GM18505 (cell line): ENCODE results near the gene TSHZ1.
"Not testable (repeated sequence)": the region's sequence is repeated elsewhere in the genome, so short reads cannot be mapped to it uniquely, and the experiment has no call there.

Source experiments
- ATAC-seq: cut with Tn5 transposase; IDR thresholded peaks from one replicate; pipeline ENCODE4 v1.9.1; 2021; ENCODE audit not compliant: unreplicated experiment
- POLR2A ChIP-seq: IDR thresholded peaks from 4 replicates; pipeline ENCODE4 v1.6.1; 2011; ENCODE audit warnings: borderline replicate concordance; ENCODE audit not compliant: insufficient read depth, insufficient read length; ENCODE audit errors: extremely low read depth

Gene TSHZ1

DNA sequence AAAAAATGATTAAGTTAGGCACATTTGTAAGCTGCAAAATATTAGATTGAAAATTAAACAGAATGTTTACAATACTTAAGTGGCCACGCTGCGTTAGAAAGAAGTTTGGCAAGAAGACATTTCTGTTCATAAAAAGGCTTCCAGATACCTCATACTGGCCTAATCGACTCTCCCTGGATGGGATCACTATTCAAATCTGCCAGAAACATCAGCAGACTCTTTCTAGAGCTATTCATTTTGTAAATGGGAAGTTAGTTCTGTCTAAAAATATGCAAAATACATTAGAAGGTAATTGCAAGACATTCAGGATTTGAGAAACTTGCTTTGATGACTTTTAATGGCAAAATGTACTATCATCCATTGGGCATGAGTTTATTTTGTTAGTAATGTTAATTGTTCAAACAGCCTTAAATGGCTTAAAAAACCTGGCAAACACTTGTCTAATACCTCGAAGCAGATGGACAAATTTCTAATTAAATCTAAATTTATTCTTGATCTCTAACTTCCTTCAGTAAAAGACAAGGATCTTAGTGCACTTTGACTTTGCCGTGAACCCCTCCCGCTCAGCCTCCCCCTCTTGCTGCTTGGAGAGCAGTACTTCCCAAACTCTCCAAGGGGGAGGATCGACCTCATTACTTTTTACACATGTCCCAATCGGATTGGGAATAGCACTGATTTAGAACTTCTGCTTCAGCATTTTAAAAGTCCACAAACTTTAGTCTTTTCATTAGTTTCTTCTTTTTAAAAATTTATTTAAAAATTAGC lies 113.4 kb downstream of the TSHZ1 start:
- no peak for ATAC-seq
- no peak for TF ChIP-seq POLR2A

DNA sequence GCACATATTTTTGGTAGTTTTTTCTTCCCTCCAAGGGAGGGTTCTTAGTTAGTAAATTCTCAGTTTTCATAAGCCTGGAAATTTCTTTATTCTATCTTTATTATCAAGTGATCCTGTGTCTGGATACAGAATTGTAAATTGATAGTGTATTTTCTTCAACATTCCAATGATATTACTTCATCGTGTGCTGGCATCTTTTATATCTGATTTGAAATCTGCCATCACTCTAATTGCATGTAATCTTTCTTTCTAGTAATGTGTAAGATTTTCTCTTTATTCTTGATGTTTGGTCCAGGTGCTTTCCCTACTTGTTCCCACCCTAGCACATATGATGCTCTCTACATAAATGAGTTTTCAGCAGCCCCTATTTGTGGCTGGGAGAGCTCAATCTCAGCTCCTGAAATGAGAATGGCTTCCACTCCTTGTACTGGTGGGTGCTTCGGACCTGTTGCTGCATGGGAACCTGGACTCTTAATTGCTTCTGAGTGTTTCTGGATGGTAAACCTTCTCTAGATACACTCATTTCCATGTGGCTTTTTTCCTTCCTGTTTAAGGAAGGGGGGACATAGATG lies 114.2 kb downstream of the TSHZ1 start:
- no peak for ATAC-seq

DNA sequence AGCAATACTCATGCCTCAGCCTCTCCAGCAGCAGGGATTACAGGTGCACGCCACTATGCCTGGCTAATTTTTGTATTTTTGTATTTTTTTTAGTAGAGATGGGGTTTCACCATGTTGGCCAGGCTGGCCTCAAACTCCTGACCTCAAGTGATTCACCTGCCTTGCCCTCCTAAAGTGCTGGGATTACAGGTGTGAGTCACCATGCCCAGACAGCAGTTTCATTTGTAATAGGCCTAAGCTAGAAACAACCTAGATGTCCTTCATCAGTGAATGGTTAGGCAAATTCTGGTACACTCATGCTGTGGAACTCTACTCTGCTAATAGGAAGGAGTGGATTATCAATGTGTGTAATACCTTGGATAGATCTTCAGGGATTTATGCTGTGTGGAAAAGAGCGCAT lies 119.2 kb downstream of the TSHZ1 start:
- not testable (repeated sequence) for ATAC-seq

More for the DNA sequence above, 114.2 kb downstream of the TSHZ1 start:
- TF ChIP-seq POLR2A: no peak

DNA sequence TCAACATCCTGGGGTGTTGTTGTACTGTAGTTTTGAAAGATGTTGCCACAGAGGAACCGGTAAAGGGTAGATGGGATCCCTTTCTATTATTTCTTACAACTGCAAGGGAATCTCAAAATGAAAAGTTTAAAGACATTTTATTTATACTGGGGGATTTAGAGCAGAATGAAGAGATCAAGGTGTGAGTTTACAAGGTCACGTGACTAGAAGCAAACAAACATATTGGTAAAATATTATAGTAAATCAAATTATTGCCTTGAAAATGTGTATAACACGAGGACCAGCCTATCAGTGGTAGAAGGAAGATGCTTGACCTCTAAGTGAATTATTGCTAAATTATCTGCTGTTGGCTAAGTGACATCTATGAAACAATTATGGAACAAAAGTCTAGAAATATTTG lies 119.7 kb downstream of the TSHZ1 start:
- ATAC-seq: no peak
- no peak for TF ChIP-seq POLR2A

DNA sequence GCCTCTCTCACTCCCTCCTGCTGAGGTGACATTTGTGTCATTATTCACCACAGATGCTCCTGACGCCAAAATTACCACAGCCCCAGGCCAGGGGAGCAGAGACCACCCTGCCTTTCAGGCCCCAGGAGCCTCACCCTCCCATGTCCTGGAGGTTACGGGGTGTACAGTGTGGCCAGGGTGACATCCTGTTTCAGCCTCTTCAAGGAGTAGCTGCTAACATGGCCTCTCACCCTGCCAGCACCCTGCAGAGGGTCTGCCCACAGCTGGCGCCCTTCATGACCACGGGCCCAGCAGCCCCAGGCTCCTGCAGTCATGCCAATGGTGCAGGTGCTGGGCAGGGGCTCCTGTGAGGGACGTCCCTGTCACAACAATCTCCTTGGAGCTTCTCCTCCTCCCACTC lies 124.3 kb downstream of the TSHZ1 start:
- ATAC-seq: no peak
- no peak for TF ChIP-seq POLR2A

DNA sequence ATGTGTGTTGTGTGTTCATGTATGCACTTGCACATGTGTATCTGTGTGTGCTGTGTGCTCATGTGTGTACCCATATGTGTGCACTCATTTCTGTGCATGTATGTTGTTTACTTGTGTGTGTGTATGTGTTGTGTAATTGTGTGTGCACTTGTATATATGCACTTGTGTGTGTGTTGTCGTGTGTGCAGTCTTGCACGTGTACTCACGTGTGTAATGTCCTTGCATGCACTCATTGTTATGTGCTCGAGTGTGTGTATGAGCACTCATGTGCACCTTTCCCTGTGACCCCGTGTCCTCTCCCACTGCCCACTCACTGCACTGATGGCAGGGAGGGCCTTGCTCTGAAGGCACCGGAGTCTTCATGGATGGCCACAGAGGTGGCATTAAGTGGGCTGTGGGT lies 124.9 kb downstream of the TSHZ1 start:
- ATAC-seq: no peak
- TF ChIP-seq POLR2A: no peak

DNA sequence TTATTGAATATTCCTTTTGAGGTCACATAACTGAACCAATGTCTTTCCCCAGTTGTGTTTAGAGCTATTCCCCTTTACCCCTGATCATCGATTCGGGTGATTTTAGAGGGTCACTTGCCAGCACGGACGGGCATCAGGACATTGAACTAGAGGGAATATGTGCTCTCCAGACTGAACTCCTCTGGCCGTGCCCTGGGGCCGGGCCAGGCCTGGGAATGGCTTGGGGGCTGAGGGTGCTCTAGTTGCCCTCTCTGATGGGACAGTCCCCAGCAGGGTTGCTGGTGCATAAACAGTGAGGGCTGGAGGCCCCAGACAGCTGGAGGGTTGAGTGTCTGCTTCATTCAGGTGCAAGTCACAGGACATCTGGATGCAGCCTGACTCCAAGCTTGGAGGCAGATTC lies 126.2 kb downstream of the TSHZ1 start:
- no peak for TF ChIP-seq POLR2A

DNA sequence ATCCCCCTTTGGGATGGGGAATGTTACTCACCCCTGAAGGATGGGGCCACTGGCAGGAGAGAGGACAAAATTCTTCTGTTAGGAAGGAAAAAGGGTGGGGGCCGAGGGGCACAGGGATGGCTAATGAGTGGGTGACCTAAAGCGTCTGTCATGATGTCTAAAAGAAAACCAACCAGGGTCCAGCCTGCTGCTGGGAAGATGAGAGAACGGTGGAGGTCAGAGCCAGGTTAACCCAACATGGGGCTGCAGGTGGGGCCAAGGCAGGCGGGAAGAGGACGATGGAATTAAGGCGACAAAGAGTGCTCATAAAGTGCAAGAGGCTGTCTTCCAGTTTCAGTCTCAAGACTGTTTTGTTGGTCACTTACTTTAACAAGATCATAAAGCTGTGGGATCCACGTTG lies 126.8 kb downstream of the TSHZ1 start:
- no peak for ATAC-seq

More for the DNA sequence above, 126.2 kb downstream of the TSHZ1 start:
- no peak for ATAC-seq

DNA sequence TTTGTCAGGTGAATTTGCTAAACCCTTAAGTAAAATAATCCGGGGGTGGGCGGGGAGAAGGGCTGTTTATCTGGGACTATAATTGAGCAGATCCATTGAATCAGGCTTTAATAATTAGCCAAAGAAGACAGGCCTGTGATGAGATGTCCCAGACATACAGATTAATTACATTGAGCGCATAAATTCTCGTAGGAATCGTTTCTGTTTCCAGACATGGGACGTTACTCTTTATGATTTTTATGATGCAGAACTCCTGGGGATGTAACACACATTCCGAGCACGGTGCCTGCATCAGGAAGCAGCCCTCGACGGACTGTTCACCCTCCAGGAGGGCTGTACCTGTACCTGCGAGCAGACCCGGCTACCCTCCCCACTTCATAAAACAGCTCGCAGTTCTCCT lies 128.0 kb downstream of the TSHZ1 start:
- ATAC-seq: no peak
- no peak for TF ChIP-seq POLR2A

More for the DNA sequence above, 126.8 kb downstream of the TSHZ1 start:
- TF ChIP-seq POLR2A: no peak
